Measurements from ENCODE around the gene DCTN4.

The DCTN4 gene

DNA sequence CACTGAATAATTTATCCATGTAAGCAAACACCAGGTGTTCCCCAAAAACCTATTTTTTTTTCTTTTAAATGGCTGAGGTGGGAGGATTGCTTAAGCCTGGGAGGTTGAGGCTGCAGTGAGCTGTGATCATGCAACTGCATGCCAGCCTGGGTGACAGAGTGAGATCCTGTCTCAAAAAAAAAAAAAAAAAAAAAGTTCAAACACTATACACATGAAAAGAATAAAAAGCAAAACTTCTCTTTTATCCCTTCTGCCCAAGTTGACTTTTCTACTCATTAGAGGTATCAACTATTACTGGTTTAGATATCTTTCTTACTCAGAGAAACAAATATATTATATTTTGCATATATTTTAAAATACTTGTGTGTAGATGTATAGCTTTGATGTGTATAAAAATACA is 17.8 kb downstream of the DCTN4 start:
- DNase-seq (ENCODE audit: low read depth in 2 of 2) = no peak

DNA sequence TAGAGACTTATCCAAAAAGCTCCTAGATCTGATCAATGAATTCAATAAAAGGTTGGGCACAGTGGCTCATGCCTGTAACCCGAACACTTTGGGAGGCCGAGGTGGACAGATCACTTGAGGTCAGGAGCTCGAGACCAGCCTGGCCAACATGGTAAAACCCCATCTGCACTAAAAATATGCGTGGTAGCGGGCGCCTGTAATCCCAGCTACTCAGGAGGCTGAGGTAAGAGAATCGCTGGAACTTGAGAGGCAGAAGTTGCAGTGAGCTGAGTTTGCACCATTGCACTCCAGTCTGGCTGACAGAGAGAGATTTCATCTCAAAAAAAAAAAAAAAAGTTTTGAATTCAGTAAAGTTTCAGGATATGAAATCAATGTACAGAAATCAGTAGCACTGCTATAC is 20.0 kb downstream of the DCTN4 start:
- no peak for DNase-seq (ENCODE audit: low read depth in 2 of 2)

DNA sequence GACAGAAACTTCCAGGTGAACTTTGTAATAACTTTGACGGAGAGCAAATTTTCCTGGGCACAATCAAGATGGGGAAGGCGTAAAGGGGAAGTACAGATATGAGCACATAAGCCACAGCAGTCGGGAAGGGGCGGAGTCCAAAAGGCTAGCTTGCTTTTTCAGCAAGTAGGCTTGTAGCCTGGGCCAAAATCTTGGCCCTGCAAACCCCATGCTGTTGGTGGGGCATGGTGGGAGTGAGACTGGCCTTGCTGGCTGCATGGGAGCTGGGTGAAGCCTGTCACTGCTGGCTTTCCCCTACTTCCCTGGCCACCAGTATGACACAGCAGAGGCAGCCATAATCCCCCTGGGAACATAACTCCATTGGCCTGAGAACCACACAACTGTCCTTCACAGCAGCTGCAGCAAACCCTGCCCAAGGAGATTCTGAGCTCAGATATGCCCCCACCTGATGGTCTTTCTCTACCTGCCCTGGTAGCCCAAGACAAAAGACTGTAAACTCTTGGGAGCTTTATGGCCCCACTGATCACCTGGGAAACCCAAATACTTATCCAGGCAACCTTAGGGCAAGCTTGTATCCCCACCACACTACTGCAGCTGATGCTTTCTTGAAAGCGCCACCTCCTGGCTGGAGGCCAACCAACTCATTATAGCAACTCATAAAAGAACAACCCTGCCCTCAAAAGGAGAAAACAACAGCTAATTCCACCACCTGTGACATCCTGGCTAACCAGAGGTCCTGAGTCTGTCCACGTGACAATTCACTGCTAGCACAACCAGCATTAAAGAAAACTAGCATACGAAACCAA is 24.0 kb downstream of the DCTN4 start:
- DNase-seq (ENCODE audit: low read depth in 2 of 2) = no peak

GRCh38 chr5:150731669-150732242 is 27.1 kb downstream of the DCTN4 start:
- DNase-seq (ENCODE audit: low read depth in 2 of 2) = no peak

- DNase-seq (ENCODE audit: low read depth in 2 of 2) = no peak
These were observed 29.0 kb downstream of the DCTN4 start for GRCh38 chr5:150729859-150730258.

DNA sequence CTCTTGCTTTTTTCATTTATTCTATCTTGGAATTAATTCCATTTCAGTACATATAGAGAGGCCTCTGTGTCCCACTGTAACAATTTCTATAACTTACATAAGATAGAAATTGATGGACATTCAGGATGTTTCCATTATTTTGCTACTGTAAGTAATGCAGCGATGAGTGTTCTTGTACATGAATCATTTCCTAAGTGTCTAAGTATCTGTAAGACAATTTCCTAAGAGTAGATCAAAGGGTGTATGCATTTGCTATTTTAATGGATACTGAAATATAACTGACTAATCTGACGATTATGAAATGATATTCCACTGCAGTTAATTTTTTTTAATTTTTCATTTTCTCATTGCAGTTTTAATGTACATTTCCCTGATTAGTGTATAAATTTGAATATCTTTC is 35.0 kb downstream of the DCTN4 start:
- no peak for DNase-seq (ENCODE audit: low read depth in 2 of 2)

DNA sequence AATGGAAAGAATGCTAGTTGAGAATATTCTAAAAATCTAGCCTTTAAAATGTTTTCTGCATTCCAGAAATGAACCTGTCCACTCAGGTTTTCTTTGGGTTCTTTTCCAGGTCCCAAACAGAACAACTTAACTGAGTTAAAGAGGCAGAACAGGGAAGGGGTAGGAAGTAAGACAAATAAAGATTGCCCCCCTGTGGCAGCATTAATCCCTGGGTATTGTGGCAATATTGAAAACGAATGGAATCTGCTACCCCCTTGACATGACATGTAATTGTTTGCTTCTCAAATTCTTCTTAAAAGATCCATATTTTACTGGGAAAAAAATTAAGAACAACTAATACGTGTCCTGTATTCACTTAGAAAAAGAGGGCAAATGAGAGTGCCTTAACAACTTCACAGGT is 48.7 kb downstream of the DCTN4 start:
- DNase-seq (ENCODE audit: low read depth in 2 of 2) = no peak

- no peak for DNase-seq (ENCODE audit: low read depth in 2 of 2)
These were observed 51.9 kb downstream of the DCTN4 start for GRCh38 chr5:150706776-150707390.

DNA sequence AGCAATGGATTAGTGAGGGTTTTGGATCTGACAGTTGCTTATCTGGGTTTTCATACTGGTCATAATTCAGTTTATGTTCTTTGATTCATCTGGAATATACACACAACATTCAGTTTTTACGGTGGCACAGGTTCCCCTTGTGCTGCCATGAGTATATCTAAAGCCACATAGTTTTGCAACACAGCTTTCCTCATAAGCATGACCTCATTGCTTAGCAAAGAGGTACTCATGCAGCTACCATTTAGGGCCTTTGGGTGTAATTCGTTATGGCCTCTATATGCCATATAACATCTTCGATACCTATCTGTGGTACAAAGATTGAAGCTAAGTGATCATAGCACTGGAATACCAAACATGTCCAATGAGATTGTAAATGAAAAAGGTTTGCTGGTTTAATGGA is 55.1 kb downstream of the DCTN4 start:
- no peak for DNase-seq (ENCODE audit: low read depth in 2 of 2)

DNA sequence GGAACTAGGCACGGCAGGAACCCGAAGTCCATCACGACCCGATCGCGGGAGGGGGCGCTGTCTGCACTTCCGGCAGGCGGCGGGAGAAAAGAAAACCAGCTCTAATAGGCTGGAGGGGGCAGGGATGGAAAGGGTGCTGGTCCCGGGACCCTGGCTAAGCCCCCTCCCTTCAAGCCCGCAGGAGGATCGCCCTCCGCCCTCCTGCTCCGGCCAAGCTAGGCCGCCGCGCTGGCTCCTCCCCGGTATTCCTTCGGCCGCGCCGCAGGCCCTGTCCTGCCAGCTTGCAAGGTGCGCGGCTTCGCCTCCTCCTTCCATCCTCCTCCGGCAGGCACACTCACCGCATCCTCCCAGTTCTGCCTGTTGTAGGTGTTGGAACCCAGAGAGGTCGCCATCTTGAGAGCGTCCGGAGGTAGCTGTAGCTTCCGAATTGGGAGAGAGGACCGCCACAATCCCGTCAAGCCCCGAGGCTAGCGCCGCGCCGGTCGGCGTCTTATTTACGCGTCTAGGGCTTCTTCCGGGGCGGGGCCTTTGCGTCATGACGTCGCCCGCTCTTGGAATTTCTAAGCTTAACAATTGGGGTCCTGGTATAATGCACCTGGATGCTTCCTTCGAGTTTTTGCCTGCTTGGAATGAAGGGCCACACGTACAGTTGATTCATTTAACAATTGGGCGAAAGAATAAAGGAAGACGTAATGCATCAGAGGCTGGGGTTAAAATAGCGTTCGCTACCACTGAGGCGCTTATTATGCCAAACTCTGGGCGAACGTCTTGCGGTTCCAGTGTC is 58.0 kb downstream of the DCTN4 start, which contains the start of gene RBM22:
TSS of gene RBM22 (minus strand) at position 469 of the 784 bp plus-strand sequence. CDS start at position 392, 77 bp downstream.
- peak; percentile 81 to 89 for DNase-seq (ENCODE audit: low read depth in 2 of 2)

DNA sequence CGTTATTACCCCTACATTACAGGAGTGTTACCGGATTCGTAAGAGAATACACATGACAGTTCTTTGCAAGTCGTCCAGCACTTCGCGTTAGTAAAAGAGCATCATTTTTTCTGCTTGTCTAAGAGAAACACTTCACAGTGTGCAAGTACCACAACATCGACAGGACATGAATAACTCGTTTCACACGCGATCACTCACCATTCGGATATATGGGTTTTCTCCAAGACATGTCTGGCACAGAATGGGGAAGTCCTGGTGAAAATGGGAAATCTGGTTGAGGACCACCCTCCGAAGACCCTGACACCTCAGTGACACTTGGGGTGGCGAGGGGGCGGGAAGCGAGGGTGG is 58.6 kb downstream of the DCTN4 start:
- no peak for DNase-seq (ENCODE audit: low read depth in 2 of 2)

DNA sequence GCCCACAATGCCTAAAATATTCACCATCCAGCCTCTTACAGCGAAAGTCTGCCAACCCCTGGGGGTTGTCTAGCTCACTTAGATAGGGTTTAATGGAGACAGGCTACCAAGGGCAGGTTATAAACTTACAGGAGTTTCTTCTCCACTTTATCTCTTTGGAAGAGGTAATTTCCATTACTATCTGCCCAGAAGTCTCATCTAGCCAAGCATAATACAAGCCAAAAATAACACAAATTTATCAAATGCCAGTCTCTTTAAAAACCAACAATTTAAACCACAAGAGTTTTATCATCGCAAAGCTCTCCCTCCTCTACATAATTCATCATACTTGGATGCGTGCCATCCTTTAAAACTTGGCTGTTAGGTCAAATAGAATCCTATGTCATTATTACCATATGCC is 64.2 kb downstream of the DCTN4 start:
- DNase-seq (ENCODE audit: low read depth in 2 of 2) = no peak

DNA sequence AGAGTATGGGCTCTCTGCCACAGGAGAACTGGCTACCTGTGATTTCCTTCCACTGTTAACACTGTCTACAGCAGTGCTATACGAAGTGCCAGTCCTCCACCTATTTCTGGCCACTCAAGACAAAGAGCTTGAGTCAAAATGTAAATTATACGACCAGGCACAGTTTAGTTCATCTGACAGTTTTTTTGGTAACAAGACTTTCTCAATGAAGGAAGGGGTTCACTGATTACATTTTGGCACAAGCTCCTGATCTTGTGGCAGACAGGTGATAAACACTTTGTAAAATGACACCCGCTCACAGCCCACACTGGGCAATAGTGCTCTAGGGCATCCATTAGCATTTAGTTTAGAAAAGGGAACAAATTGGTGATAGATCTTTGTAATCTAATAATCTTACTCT is 66.5 kb downstream of the DCTN4 start:
- DNase-seq (ENCODE audit: low read depth in 2 of 2) = no peak

DNA sequence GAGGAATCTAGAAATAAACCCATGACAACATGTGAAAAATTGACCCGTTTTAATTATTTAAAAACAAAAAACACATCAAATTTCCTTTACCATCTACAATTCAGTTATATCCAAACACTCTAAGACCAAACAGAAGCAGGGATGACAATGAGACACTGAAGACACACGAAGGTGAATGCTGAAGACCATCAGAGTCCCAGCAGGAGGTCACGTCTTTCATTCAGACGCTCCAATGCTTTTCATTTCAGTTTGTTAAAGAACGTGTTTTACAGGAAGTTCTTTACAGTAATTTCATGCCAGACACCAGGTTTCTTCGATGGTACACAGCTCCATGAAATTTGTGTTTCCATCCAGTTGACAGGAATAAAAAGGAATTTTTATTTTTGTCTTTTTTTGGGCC is 68.1 kb downstream of the DCTN4 start:
- DNase-seq (ENCODE audit: low read depth in 2 of 2) = no peak

DNA sequence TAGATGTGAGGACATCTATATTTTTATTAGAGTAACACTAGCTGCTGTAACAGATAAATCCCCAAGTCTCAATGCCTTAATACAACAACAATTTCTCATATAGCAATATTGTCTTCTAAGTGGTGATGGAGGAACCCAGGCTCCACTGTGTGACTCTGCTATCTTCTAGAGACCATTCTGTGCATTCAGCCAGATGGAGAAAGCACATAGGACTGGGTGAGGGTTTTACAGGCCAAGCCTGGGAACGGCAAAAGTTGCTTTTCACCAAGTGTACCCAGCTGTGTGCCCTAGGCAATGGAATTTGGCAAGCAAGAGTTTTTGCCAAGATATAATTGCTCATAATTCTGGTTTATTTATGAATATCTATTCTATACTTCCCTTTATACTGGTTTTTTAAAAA is 69.7 kb downstream of the DCTN4 start:
- no peak for DNase-seq (ENCODE audit: low read depth in 2 of 2)

GRCh38 chr5:150676578-150676977 is 82.2 kb downstream of the DCTN4 start:
- DNase-seq (ENCODE audit: low read depth in 2 of 2) = no peak

DNA sequence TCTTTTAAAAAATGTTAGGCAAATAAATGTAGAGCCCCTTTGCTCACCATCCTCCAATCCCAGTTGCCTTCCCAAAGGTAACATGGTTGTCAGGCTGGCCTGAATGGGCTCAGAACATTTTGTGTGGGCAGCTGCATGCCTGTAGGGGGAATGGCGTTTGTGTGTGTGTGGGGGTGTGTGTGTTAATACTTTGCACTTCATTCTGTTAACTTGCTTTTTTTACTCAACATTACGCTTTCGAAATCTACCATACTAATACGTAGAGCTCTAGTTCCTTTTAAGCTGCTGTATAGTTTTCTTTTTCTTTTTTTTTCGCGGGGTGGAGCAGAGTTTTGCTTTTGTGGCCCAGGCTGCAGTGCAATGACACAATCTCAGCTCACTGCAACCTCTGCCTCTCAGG is 83.7 kb downstream of the DCTN4 start:
- no peak for DNase-seq (ENCODE audit: low read depth in 2 of 2)

DNA sequence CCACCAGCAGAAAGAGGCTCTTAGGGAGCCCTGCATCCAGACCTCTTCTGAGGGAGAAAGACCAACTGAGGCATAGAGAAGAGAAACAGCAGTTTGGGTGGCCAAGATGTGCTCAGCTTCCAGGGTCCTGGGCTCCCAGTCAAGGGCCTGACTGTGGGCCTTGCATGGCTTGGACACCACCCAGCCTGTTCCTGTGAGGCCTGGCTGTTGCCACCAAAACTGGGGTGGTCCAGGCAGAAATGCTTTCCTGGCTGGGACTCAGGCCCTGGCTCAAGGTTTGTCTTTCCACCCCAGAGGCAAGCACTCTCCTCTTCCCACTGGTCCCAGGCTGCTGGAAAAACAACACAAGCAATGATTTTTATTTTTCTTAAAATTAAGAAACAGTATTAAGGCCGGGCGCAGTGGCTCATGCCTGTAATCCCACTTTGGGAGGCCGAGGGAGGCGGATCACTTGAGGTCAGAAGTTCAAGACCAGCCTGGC is 84.4 kb downstream of the DCTN4 start:
- no peak for DNase-seq (ENCODE audit: low read depth in 2 of 2)

DNA sequence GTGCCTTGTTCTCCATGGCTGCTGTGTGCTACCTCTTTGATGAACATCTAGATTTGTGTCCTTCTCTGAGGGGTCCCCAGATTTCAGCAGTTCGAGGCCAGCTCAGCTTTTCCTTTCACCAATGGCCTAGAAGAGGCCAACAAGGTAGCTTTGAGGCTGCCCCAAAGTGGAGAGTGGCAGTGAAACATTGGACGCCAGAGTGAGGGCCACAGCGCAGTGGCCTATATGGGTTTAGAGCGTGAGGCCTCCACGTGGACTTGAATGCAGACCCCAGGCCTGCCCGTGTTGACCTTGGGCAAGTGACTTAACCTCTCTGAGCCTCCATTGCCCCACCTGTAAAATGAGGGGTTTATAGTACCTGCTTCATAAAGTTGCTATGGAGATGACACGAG is 85.9 kb downstream of the DCTN4 start:
- no peak for DNase-seq (ENCODE audit: low read depth in 2 of 2)

- DNase-seq (ENCODE audit: low read depth in 2 of 2) = no peak
These were observed 86.5 kb downstream of the DCTN4 start for GRCh38 chr5:150672237-150672883.

GRCh38 chr5:150671509-150672236 is 87.1 kb downstream of the DCTN4 start:
- DNase-seq (ENCODE audit: low read depth in 2 of 2) = no peak
